Fibroblast of lung (primary cell): Measurements from ENCODE around the gene C3orf49. TPM values are rescaled to one million over a fixed set of nuclear protein-coding genes. Genes with fewer than 3 reads are reported as not detected.

Experiments
- polyA plus RNA-seq, 2 donors: library from polyadenylated mRNA; depleted of rRNA in 1 of 2; stranded (reverse) in 1 of 2; unstranded in 1 of 2; fragments of >200 nt; gene quantifications; 2 replicates each; pipeline ENCODE4 v1.2.1, GENCODE V29; 2011 to 2012; ENCODE audit warnings: missing spikeins in 1 of 2
- total RNA-seq: library from RNA; depleted of rRNA; stranded (reverse); fragments of >200 nt; gene quantifications from 2 replicates; pipeline ENCODE4 v1.2.1, GENCODE V29; 2014

C3orf49 gene
- total and polyA plus RNA-seq, 2 donors (not counting 1 experiment from before 2014, with no cell fraction given), result not detected

Other genes starting within 250 kb of the C3orf49 start
- not detected in 2 replicates for gene SNTN, start 166.6 kb upstream of the C3orf49 start, total RNA-seq
- gene SNTN, start 166.6 kb upstream of the C3orf49 start, polyA plus RNA-seq, result not detected in 2 replicates
- gene THOC7, start 44.5 kb downstream of the C3orf49 start, total RNA-seq, result 35.3 and 42.6 TPM in 2 replicates
- 100 and 103 TPM in 2 replicates for gene THOC7, start 44.5 kb downstream of the C3orf49 start, polyA plus RNA-seq
- gene ATXN7, start 44.6 kb downstream of the C3orf49 start, total RNA-seq, result 7.7 and 11.1 TPM in 2 replicates
- gene ATXN7, start 44.6 kb downstream of the C3orf49 start, polyA plus RNA-seq, result 6.3 and 10.6 TPM in 2 replicates
- gene SCAANT1, start 93.1 kb downstream of the C3orf49 start, total RNA-seq, result 1.7 TPM in 1 of 2 replicates, not detected in the other
- not detected in 2 replicates for gene SCAANT1, start 93.1 kb downstream of the C3orf49 start, polyA plus RNA-seq
- gene PSMD6, start 204.2 kb downstream of the C3orf49 start, total RNA-seq, result 71.7 and 79.1 TPM in 2 replicates
- 89.0 and 108 TPM in 2 replicates for gene PSMD6, start 204.2 kb downstream of the C3orf49 start, polyA plus RNA-seq